Umbilical cord (tissue), 2 donors: ENCODE data around the gene TMEM233. TPM values are rescaled to one million over a fixed set of nuclear protein-coding genes. Genes with fewer than 3 reads are reported as not detected.
"Not testable (repeated sequence)": the region's sequence is repeated elsewhere in the genome, so short reads cannot be mapped to it uniquely, and the experiment has no call there.

ENCODE experiments used
- DNase-seq: peaks from one replicate; pipeline ENCODE4 v3.0.0-alpha.2; 2015; ENCODE audit warnings: low spot score
- total RNA-seq: library from RNA; depleted of rRNA; stranded (reverse); fragments of >200 nt; gene quantifications from one replicate; pipeline ENCODE4 v1.2.3, GENCODE V29; 2014; ENCODE audit warnings: low replicate concordance; ENCODE audit not compliant: insufficient read depth

The TMEM233 gene
- total RNA-seq, 1 donor from 2014 or later: 1.7 TPM

DNA sequence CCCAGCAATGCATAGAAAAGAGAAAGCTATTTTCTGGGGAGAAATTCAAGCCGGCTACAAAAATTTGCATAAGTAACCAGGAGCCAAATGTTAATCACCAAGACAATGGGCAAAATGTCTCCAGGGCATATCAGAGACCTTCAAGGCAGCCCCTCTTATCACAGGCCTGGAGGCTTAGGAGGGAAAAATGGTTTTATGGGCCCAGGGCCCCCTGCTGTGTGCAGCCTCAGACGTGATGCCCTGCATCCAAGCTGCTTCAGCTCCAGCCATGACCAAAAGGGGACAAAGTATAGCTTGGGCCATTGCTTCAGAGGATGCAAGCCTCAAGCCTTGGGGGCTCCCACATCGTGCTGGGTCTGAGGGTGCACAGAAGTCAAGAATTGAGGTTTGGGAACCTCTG lies 15.8 kb downstream of the TMEM233 start:
- DNase-seq: no peak

DNA sequence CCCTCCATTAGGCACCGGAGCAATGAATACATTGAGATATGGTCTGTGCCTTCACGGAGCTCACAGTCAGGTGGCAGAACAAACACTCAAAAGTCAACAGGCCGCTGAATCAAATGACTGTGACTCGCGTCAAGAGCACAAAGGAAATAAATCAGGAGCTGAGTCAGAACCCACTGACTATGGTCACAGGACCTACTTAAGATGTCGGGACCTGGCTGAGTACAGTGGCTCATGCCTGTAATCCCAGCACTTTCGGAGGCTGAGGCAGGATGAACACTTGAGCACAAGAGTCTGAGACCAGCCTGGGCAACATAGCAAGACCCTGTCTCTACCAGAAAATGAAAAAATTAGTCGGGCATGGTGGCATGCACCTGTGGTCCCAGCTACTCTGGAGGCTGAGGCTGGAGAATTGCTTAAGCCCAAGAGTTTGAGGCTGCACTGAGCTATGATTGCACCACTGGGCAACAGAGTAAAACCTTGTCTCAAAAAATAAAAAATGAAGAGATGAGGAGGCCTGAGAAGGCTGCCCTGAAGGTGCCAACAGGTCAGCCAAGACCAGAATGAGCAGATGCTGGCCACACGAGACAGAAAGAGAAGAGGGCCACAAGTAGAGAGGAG lies 19.9 kb downstream of the TMEM233 start:
- no peak for DNase-seq

DNA sequence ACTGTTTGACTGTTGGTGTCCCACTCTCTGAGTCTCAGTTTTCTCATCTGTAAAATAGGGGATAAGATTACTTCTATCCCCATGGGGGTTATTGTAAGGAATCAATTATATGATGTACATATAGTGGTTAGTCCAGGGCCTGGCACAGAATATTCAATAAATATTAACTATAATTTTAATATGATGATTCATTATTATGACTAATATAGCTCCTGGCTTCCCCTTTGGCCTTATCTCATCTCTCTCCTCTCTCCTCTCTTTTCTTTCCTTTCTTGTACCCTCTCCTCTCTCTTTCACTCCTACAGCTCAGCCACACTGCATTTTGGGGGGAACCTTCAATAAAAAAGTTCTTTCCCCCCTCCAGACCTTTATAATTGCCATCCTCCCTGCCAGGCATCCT lies 21.1 kb downstream of the TMEM233 start:
- no peak for DNase-seq

DNA sequence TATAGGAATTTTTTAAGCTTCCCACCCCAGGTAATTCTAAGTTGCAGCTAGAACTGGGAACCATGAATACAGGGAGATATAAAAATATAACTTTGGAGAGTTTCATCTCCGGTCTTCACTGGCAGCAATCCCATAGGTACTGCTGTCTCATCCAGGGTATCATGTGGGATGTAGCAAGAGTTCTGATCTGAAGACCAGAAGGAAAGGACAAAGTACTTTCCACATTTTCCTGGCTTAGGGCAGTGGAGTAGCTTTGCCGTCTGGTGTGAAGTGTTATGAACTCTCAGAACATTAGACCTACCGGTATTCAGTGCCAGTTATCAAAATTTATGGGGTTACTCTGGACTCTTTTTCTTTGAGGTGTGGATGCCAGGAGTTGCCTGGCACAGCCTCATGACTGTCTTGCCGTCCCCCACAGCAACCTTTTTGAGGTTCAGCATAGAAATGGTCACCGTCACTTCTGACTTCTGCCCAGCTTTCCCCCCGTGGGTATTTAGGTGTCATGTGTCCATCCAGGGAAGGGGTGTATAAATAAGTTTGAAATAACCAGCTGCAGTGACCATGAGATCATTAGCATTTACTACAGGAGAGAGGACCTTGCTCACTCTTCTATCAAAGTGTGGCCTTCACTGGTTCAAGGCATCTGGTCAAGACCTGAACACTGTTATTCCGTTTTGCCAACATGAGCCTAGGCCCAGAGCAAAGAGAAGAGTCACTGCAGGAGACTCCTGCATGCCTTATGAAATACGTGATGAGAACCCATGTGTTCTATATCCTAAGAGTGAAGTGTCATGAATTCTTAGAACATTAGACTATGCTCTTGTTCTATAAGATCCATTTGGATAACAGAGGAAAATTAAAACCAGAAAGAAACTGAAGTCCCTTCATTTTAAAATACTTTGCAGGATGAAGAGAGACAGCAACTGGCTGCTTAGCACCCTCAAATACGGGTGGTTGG lies 22.2 kb downstream of the TMEM233 start:
- DNase-seq: no peak

DNA sequence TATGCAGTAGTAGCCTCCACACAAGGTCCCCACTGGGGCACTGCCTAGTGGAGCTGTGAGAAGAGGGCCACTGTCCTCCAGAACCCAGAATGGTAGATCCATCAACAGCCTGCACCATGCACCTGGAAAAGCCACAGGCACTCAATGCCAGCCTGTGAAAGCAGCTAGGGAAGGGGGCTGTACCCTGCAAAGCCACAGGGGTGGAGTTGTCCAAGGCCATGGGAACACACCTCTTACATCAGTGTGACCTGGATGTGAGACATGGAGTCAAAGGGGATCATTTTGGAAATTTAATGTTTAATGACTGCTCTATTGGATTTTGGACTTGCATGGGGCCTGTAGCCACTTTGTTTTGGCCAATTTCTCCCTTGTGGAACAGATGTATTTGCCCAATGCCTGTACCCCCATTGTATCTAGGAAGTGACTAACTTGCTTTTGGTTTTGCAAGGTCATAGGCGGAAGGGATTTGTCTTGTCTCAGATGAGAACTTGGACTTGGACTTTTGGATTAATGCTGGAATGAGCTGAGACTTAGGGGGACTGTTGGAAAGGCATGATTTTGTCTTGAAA lies 24.8 kb downstream of the TMEM233 start:
- DNase-seq: not testable (repeated sequence)

DNA sequence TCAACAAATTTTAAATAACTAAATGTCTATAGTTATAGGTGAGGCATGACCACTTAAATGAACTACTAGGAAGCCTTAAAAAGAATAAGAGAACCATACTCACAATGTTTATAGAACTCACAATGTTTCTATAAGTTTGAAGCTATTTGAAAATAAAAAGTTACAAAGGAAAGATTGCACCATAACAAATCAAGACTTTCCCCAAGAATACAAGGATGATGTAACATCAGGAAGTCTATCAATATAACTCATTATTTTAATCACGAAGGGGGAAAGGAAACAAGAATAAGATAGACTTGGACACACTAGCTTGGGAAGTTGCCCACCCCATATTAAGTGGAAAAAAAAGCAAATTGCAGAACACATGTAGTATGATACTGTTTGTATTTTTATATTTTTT lies 26.9 kb downstream of the TMEM233 start:
- no peak for DNase-seq

DNA sequence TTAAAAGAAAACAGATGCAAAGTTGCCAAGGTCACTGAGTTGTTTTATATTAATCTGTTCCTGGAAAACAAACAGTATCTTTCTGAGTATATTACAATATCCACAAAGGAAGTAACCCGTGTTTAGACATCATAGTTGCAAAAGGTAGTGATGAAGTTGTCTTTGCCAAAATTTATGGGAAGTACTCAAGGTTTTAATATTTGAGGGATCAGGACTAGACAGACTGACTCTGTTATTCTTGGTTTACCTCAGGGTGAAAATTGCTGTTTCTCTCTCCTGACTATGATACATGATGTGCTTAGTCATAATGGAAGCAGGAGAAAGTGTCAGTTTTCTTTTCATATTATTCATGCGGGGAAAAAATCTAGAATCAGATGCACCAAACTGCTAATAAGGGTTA lies 28.3 kb downstream of the TMEM233 start:
- DNase-seq: no peak

DNA sequence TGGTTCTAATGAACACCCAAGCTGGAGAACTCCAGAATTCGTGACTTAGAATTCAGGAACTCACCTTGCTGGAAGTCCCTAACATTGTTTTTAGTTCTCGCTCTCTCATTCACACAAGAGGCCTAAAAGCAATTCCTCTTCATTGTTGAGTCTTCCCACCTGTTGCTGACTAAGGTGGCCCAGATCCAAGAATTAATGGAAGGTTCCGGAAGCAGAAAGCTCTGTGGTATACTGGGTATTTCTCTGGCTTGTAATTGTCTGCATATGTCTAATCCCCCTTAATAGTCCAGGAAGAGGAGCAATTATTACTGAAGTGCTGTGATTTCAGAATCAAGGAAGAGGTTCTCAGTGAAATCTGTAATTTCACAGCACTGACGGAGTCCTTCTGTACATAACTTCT lies 31.4 kb downstream of the TMEM233 start:
- no peak for DNase-seq

DNA sequence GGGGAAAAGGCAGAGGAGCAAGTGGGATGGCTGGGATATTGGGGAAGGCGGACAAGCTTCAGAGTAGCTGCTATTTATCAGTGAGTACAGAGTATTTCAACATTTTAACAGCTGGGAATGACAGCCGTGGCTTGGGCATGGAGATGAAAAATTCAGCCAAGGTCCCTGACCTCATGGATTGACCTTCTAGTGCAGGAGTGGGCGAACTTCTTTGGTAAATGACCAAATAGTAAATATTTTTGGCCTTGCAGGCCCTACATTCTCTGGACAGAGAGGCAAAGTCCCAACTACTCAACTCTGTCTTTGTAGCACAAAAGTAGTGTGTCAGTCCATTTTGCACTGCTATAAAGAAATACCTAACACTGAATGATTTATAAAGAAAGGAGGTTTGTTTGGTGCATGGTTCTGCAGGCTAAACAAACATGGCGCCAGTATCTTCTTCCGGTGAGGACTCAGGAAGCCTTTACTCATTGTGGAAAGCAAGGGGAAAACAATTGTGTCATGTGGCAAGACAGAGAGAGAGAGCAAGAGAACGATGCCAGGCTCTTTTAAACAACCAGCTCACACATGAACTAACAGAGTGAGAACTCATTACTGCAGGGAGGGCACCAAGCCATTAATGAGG lies 33.6 kb downstream of the TMEM233 start:
- DNase-seq: no peak

DNA sequence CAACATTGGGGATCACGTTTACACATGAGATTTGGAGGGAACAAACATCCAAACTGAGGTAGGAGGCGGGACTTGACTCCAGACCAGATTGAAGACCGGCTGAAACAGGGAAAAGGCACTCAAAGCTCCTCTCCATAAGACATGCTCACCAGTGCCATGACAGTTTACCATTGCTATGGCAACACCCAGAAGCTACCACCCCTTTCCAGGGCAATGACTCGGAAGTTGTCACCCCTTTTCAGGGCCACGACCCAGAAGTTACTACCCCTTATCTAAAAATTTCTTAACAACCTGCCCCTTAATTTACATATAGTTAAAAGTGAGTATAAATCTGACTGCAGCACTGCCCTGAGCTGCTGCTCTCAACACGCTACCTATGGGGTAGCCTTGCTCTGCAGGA lies 34.1 kb downstream of the TMEM233 start:
- DNase-seq: no peak

DNA sequence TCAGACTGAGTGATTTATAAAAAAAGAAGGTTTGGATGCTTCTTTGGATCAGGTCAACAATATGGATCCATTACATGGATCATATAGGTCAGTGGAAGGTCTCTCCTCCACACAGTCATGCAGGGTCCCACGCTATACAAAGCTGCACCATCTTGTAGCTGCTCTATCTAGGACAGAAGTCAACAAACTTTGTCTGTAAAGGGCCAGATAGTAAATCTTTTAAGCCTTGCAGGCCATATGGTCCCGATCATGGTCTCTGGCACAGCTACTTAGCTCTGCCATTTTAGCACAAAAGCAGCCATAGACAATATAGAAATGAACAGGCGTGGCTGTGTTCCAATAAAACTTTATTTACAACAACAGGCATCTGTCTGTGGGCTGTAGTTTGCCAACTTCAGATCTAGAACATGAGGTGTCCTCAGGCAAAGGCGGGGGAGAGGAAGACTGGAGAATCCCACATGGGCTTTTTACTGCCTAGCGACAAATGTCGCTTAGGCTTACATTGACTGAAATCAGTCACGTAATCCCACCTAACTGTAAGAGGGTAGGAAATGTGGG lies 36.7 kb downstream of the TMEM233 start:
- no peak for DNase-seq

DNA sequence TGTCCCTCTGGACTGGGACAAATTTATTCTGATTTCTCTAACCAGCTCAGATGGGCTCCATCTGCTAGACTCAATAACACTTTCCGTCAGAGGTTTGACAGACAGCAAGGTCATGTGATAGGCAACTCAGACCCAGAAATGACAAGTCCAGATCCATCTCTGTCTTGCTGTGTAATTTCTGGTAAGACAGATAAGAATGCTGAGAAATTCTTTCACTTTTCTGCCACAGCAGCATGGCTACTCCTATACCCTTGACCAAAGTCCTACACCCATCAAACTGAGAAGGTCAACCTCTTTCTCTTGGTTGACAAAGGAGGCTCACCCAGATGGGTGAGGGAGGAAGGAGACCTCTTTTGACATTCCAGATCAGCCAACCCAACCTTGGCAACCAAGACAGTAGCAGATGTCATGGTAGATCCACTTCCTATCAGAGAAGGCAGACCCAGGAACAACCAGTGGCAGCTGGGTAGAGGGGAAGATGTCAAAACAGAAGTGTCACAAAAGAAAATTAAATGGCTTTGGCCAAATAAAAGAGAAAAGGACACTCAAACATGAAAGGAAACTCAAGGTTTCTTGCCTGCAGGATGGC lies 37.5 kb downstream of the TMEM233 start:
- DNase-seq: no peak

DNA sequence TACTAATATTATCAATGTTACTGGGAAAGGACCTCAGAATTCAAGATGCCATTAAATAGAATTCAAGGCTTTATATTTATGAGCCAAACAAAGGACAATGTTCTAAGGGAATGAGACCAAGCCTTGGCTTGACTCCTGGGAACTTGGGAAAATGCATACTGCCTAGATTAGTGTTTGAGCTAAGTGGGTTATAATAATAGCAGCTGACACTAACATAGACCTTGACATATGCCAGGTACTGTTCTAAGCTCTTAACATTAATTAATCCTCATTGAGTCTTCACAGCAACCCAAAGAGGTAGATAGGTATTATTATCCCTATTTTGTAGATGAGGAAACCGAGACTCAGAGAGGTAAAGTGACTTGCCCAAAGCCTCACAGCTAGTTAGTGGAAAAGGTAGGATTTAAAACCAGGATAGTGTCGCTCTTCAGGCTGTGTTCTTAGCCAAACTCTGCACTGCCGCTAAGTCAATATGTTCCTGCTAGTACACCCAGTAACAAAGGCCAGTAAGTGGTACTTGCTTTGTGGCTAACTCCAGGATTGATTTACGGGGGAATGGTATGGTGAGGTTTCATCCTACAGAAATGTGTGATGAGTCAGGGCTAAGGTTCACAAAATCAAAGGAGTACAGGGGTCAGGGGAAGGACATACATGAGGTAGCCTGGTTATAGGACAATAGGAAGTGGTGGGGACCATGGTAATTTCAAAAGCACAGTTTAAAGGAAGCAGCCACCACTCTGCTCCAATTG lies 38.5 kb downstream of the TMEM233 start:
- DNase-seq: no peak

DNA sequence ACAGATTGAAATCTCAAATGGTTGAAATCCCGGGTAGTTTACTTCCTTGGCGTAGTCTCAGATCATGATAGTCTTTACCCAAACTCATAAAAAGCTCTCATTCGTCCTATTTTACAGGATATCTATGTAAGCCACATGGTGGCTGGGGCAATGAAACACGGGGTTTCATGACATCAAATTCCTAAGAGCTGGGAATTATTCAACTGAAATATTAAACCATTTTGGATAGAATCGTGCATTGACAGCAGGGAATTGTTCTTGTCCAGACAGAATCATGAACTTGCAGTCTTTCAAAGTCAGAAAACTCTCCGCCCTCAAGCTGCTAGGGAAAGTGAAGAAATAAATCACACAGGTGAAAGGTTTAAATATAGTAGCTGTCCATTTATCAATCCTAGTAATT lies 41.2 kb downstream of the TMEM233 start:
- DNase-seq: no peak

DNA sequence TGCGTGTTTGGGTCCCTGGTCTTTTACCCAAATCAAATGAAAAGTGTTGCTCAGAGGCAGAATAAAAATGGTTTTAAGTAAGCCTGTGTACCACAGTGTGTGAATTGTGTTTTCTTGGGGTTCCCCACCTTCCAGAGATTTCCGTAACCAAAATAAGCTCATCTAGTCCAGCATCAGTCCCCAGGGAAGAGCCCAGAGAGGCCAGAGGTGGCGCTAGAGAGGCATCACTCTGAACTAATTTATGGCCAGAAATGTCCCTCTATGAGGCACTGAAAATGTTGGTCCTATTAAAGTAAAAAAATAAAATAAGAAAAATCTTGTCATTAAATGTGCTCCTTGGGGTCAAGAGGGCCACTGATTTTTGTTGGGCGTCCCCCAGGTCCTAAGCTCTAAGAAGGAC lies 49.4 kb downstream of the TMEM233 start:
- no peak for DNase-seq

DNA sequence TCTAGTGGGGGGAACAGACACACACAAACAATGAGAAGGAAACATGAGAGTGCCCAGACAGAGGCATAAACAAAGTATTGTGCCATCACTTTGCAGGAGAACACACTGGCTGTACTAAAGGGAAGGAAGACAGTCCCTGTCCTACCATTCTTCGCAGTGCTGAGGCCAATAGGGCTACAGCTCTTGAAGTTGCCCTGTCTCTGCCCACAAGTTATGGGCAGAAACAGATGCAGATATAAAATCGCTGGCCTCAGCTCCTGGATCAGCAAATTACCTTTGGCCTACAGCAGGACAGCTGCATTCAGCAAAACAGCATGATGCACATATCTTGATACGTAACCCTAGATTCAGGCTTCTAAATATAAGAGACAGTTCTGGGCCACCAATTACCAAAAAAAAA lies 51.4 kb downstream of the TMEM233 start:
- DNase-seq: no peak

DNA sequence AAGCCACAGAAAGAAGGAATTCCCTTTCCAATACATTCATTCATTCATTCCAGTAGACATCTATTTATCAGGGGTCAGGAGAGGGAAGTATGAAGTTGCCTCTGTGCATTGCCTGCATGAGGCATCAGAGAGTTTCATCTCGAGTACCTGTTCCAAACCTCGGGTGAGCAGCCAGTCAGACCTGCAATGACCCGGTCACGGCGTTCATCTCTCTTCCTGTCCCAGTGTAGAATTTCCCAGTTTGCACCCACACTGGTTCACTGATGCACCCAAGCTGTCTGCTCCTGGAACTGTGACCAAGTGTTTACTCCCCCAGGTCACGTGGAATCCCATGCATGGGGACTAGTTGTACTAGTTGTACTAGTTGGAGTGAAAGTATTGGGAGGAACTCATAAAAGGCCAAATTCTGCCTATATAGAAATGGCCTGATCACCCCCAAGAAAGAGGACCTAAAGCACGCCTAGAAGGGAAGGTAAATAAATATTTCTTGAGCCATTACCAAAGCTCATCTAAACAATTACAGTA lies 52.0 kb downstream of the TMEM233 start:
- DNase-seq: no peak

DNA sequence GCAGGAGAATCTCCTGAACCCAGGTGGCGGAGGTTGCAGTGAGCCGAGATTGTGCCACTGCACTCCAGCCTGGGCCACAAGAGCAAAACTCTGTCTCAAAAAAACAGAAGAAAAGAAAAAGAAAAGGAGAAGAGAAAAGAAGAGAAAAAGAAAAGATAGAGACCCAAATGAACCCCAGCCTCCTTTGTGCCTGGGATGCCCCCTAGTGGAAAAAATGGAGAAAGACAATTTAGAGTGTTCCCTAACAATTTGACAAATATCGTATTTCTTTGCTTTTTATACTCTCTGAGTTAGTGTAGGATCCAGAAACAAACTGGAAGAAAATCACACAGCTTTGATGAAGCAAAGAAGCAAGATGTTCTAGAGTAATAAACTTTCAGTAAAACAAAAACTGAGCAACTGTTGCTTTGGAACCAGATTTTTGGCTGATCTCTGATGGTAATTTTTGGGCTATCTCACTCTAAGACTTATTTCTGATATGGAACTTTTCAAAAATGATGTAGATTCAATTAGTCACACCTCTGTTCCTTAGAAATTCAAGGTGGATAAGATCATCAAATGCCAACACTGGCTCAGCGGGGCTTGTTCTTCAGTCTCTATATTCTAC lies 55.7 kb downstream of the TMEM233 start:
- no peak for DNase-seq

DNA sequence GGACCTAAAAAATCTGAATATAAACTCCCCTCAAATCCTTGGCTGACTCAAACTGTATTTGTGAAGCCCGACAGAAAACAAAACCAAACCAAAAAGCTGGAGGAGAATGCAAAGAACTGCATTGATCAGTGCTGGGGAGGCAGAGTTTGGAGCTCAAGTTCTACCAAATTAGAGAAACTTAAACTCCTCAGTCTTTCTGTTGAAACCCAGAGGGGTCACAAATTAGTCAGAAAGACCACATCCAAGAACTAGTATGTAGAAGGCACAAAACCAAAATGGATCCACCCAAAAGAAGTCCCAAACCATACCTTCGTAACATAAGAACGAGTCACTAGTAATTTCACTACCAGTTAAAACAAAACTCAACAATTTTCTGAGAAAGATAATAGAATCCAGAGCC lies 59.1 kb downstream of the TMEM233 start:
- DNase-seq: no peak

DNA sequence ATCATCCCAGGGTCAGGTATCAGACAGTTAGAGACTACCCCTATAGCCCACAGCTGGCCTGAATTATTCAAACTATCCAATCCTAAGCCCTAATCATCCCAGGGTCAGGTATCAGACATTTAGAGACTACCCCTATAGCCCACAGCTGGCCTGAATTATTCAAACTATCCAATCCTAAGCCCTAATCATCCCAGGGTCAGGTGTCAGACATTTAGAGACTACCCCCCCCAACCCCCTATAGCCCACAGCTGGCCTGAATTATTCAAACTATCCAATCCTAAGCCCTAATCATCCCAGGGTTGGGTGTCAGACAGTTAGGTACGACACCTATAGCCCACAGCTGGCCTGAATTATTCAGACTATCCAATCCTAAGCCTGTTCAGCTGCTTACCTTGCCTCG lies 63.4 kb downstream of the TMEM233 start:
- not testable (repeated sequence) for DNase-seq
